GM12878 (cell line): Measurements from ENCODE around the gene ATRN. TPM values are rescaled to one million over a fixed set of nuclear protein-coding genes. Genes with fewer than 3 reads are reported as not detected.

Experiments
- ATAC-seq: fragments of 200-7000 bp; cut with Tn5 transposase; 3 replicates; pipeline ENCODE4 v1.9.1; 2020; ENCODE audit warnings: mild to moderate bottlenecking, moderate library complexity
- BruUV-seq: library from RNA; stranded (reverse); fragments of 400-500 nt; replicated peaks from 2 replicates; lab custom pipeline; 2021; lab: Mats Ljungman, UMichigan
- CTCF ChIA-PET: fragments of 300-600 bp; sonication (Branson Sonifier 250); formaldehyde crosslinking; extraction: SDS; loops from one replicate; lab custom pipeline; 2021; ENCODE audit warnings: inconsistent platforms; lab: Yijun Ruan, JAX
- POLR2A ChIA-PET: fragments of 350-600 bp; formaldehyde crosslinking; extraction: SDS; loops from one replicate; lab custom pipeline; 2021; ENCODE audit warnings: inconsistent platforms; lab: Charles Lee
- RAD21 ChIA-PET: fragments of 300-600 bp; sonication (Branson Sonifier 250); formaldehyde crosslinking; loops from one replicate; lab custom pipeline; 2023; ENCODE audit warnings: antibody characterized with exemption; ENCODE audit not compliant: unreplicated experiment; lab: Charles Lee
- SMC1A ChIA-PET: fragments of 300-600 bp; sonication (Branson Sonifier 250); formaldehyde crosslinking; loops from one replicate; lab custom pipeline; 2023; ENCODE audit not compliant: unreplicated experiment, uncharacterized antibody; lab: Charles Lee
- DNase-seq: peaks from one replicate; pipeline ENCODE4 v3.0.0-alpha.2; 2011; ENCODE audit warnings: low read depth, low spot score
- FAIRE-seq: peaks from 3 replicates; lab custom pipeline; 2011; peaks lifted over from hg19 to GRCh38; lab: Jason Lieb, UNC
- H2AFZ ChIP-seq: 2 replicates; pipeline ENCODE4 v1.6.0; 2011; ENCODE audit warnings: low read depth, low read length, control low read depth; ENCODE audit not compliant: control insufficient read depth
- H3K27ac ChIP-seq: 2 replicates; pipeline ENCODE4 v1.5.1; 2011; ENCODE audit warnings: control low read depth; ENCODE audit not compliant: control insufficient read depth, insufficient read depth
- H3K27me3 ChIP-seq, 2 experiments: replicated peaks in 1 of 2; 2 replicates each; pipeline versions ENCODE4 v1.6.0 to v1.6.1; 2011; ENCODE audit warnings: low read length in 1 of 2; ENCODE audit not compliant: control insufficient read depth in 2 of 2, insufficient read depth in 2 of 2
- H3K36me3 ChIP-seq, 2 experiments: 2 replicates each; pipeline ENCODE4 v1.5.1; 2011; ENCODE audit warnings: low read length in 1 of 2; ENCODE audit not compliant: control insufficient read depth in 2 of 2, insufficient read depth in 2 of 2
- H3K4me1 ChIP-seq: 2 replicates; pipeline ENCODE4 v1.6.1; 2011; ENCODE audit warnings: mild to moderate bottlenecking, low read length, moderate library complexity, mixed read lengths; ENCODE audit not compliant: control insufficient read depth, insufficient read depth
- H3K4me2 ChIP-seq: 2 replicates; pipeline ENCODE4 v1.6.0; 2011; ENCODE audit warnings: control low read depth; ENCODE audit not compliant: control insufficient read depth, insufficient read depth
- H3K4me3 ChIP-seq: fragments of 200-600 bp; sonication (generic); 2 replicates; pipeline ENCODE4 v1.5.1; 2016
- H3K79me2 ChIP-seq: 2 replicates; pipeline ENCODE4 v1.6.0; 2011; ENCODE audit warnings: low read length; ENCODE audit not compliant: control insufficient read depth, insufficient read depth
- H3K9ac ChIP-seq: 2 replicates; pipeline ENCODE4 v1.8.0; 2011; ENCODE audit warnings: low read length, control low read depth, mixed read lengths; ENCODE audit not compliant: control insufficient read depth, insufficient read depth
- H3K9me3 ChIP-seq: replicated peaks from 3 replicates; pipeline ENCODE4 v1.5.1; 2011; ENCODE audit warnings: mild to moderate bottlenecking, low read length; ENCODE audit not compliant: control insufficient read depth, insufficient read depth
- H4K20me1 ChIP-seq: 2 replicates; pipeline ENCODE4 v1.6.0; 2011; ENCODE audit not compliant: control insufficient read depth, insufficient read depth
- HDAC6 ChIP-seq: fragments of 200-600 bp; sonication (generic); IDR thresholded peaks from one replicate; pipeline ENCODE4 v1.8.0; 2017; ENCODE audit warnings: antibody characterized with exemption; ENCODE audit not compliant: unreplicated experiment
- HSF1 ChIP-seq: fragments of 150-350 bp; IDR thresholded peaks from 2 replicates; pipeline ENCODE4 v1.6.1; 2014; ENCODE audit warnings: mild to moderate bottlenecking, low read depth, low read length
- MAX ChIP-seq: IDR thresholded peaks from 2 replicates; pipeline ENCODE4 v1.6.1; 2012; ENCODE audit warnings: low read depth, low read length, improper control_type of control experiment
- PKNOX1 ChIP-seq: fragments of 450-650 bp; IDR thresholded peaks from 2 replicates; pipeline ENCODE4 v1.6.1; 2016; ENCODE audit warnings: mild to moderate bottlenecking
- POLR2AphosphoS2 ChIP-seq: IDR thresholded peaks from 2 replicates; pipeline ENCODE4 v1.6.1; 2011; ENCODE audit warnings: low read depth, mild to moderate bottlenecking, low read length, improper control_type of control experiment, moderate library complexity
- SRF ChIP-seq, 2 experiments: IDR thresholded peaks; 2 replicates each; pipeline ENCODE4 v1.6.1; 2011; ENCODE audit warnings: low read depth in 2 of 2, low read length in 2 of 2, mild to moderate bottlenecking in 1 of 2, moderate library complexity in 1 of 2
- TAF1 ChIP-seq: IDR thresholded peaks from 2 replicates; pipeline ENCODE4 v1.6.1; 2011; ENCODE audit warnings: mild to moderate bottlenecking, low read depth, low read length, borderline replicate concordance
- TCF7 ChIP-seq: IDR thresholded peaks from 2 replicates; pipeline ENCODE4 v1.6.1; 2014; ENCODE audit warnings: antibody characterized with exemption, borderline replicate concordance
- ZNF592 ChIP-seq: fragments of 450-650 bp; IDR thresholded peaks from 2 replicates; pipeline ENCODE4 v1.6.1; 2017; ENCODE audit warnings: mild to moderate bottlenecking, moderate library complexity
- WGBS: methylation state at CpG from one replicate; pipeline ENCODE4 v1.1.6; 2016; ENCODE audit warnings: low lambda C conversion rate; ENCODE audit not compliant: insufficient replicate concordance, insufficient coverage; ENCODE audit errors: missing lambda C conversion rate; 5-methylcytosine and 5-hydroxymethylcytosine counted together
- in situ Hi-C: fragments of 300-500 bp; cut with MboI; formaldehyde crosslinking; loops from 9 replicates; pipeline ENCODE4 v1.14.3; 2018; ENCODE audit warnings: mixed read lengths
- intact Hi-C: fragments of 100-400 bp; cut with micrococcal nuclease; formaldehyde crosslinking; loops from one replicate; pipeline ENCODE4 v1.14.2; 2022; ENCODE audit not compliant: unreplicated experiment
- polyA plus RNA-seq, 11 experiments: library from polyadenylated mRNA; depleted of rRNA in 4 of 11; unstranded in 6 of 11; stranded (reverse) in 5 of 11; fragments of >200 nt; fragmentation: Nextera tagmentation in 4 of 11; fragmentation: Illumina TruSeq in 1 of 11; extraction: Ambion mirVana in 4 of 11; extraction: Trizol in 1 of 11; gene quantifications; 1 replicate in 1 of 11; 2 replicates in 10 of 11; pipeline versions ENCODE4 v1.2.1 to v1.2.3, GENCODE V29; 2011 to 2016; ENCODE audit warnings: inconsistent platforms in 2 of 11, missing spikeins in 2 of 11, low read depth in 1 of 11
- total RNA-seq, 4 experiments: library from RNA; depleted of rRNA in 3 of 4; stranded (reverse); fragments of >200 nt in 3 of 4; fragmentation: Illumina TruSeq in 1 of 4; extraction: Trizol in 1 of 4; gene quantifications; 2 replicates each; pipeline versions ENCODE4 v1.2.1 to v1.2.3, GENCODE V29; 2013 to 2021

ATRN gene
- total and polyA plus RNA-seq, 10 of the 15 experiments (the other 5 are each of a cell fraction or from before 2014, with no cell fraction given): 0.71 to 11.6 (median 6.9) TPM

- no peak for TF ChIP-seq ZNF592
These were observed 43.3 kb downstream of the ATRN start (continued) for GRCh38 chr20:3514012-3514642.

GRCh38 chr20:3515379-3516170, 44.8 kb downstream of the ATRN start:
- ChIA-PET CTCF (interaction anchor here (1.1 kb wide), 1 partner anchor 134 kb away, joined by 4 read pairs; no protein-coding TSS in a partner anchor), SMC1A (no interaction called here), POLR2A (no interaction called here), RAD21 (no interaction called here)
- no peak for FAIRE-seq
- H3K27ac ChIP-seq: no peak overlapping the region
- no peaks in the 10 kb centered on the region for H3K9me3 ChIP-seq
- H4K20me1 ChIP-seq: no peaks in the 10 kb centered on the region
- no peak for DNase-seq
- BruUV-seq: no TSS peak
- H2AFZ ChIP-seq: no peak overlapping the region
- 87% methylated on average over 3 of the region's 3 CpGs for WGBS
- ATAC-seq: no peak
- intact Hi-C loops: no loop called here
- no peak overlapping the region for H3K4me3 ChIP-seq
- TF ChIP-seq SRF (IDR thresholded peaks at IDR 0.05; ENCODE audit: low read depth in 2 of 2, low read length in 2 of 2) (no peak), HSF1 (no peak), PKNOX1 (no peak), TAF1 (no peak), HDAC6 (no peak), MAX (no peak), POLR2AphosphoS2 (no peak), TCF7 (no peak)
- in situ Hi-C loops: no loop called here
- H3K27me3 ChIP-seq: no peaks in the 10 kb centered on the region
- no peaks in the 10 kb centered on the region for H3K79me2 ChIP-seq
- no peaks in the 10 kb centered on the region for H3K4me1 ChIP-seq
- H3K36me3 ChIP-seq: no peaks in the 10 kb centered on the region
- no peak overlapping the region for H3K9ac ChIP-seq
- H3K4me2 ChIP-seq: no peak overlapping the region
